Liver (tissue), 9 donors: Measurements from ENCODE around the gene ZNF24. TPM values are rescaled to one million over a fixed set of nuclear protein-coding genes. Genes with fewer than 3 reads are reported as not detected.

Source experiments
- DNase-seq: peaks from one replicate; pipeline ENCODE4 v3.0.0-alpha.2; 2017; ENCODE audit warnings: low spot score
- H3K27ac ChIP-seq, 2 donors: one replicate each; pipeline ENCODE4 v1.7.0; 2013; ENCODE audit warnings: inconsistent platforms in 2 of 2, low read length in 2 of 2, control low read depth in 1 of 2, low read depth in 1 of 2, mild to moderate bottlenecking in 1 of 2
- H3K27me3 ChIP-seq, 4 donors: one replicate each; pipeline versions ENCODE4 v1.6.1 to v1.7.0; 2013; ENCODE audit warnings: low read length in 3 of 4, inconsistent platforms in 1 of 4, mild to moderate bottlenecking in 1 of 4, moderate library complexity in 1 of 4; ENCODE audit not compliant: control insufficient read depth in 4 of 4, insufficient read depth in 4 of 4
- H3K36me3 ChIP-seq, 4 donors: one replicate each; pipeline versions ENCODE4 v1.6.1 to v1.7.0; 2013; ENCODE audit warnings: low read length in 3 of 4, mild to moderate bottlenecking in 3 of 4, low read depth in 1 of 4, moderate library complexity in 1 of 4; ENCODE audit not compliant: control insufficient read depth in 4 of 4, insufficient read depth in 3 of 4
- H3K4me1 ChIP-seq, 4 donors: one replicate each; pipeline versions ENCODE4 v1.6.1 to v1.7.0; 2013; ENCODE audit warnings: low read length in 3 of 4, mild to moderate bottlenecking in 3 of 4, moderate library complexity in 1 of 4; ENCODE audit not compliant: control insufficient read depth in 4 of 4, insufficient read depth in 4 of 4
- H3K4me3 ChIP-seq, 3 donors: one replicate each; pipeline versions ENCODE4 v1.6.1 to v1.7.0; 2013; ENCODE audit warnings: low read length in 3 of 3, control low read depth in 1 of 3, low read depth in 1 of 3, mild to moderate bottlenecking in 1 of 3
- H3K9ac ChIP-seq, 2 donors: one replicate each; pipeline ENCODE4 v1.7.0; 2013; ENCODE audit warnings: low read length in 2 of 2, mild to moderate bottlenecking in 2 of 2, moderate library complexity in 2 of 2, control low read depth in 1 of 2, low read depth in 1 of 2
- H3K9me3 ChIP-seq, 4 donors: one replicate each; pipeline versions ENCODE4 v1.6.1 to v1.7.0; 2013; ENCODE audit warnings: low read length in 3 of 4; ENCODE audit not compliant: control insufficient read depth in 4 of 4
- EGR1 ChIP-seq, 2 donors: IDR thresholded peaks; 2 replicates each; pipeline ENCODE4 v1.6.1; 2016 to 2018; ENCODE audit warnings: antibody characterized with exemption in 2 of 2, low read depth in 2 of 2
- FOXA1 ChIP-seq: IDR thresholded peaks from 2 replicates; pipeline ENCODE4 v1.6.1; 2016; ENCODE audit warnings: antibody characterized with exemption
- FOXA2 ChIP-seq: IDR thresholded peaks from 2 replicates; pipeline ENCODE4 v1.6.1; 2016; ENCODE audit warnings: antibody characterized with exemption
- GABPA ChIP-seq, 2 donors: IDR thresholded peaks in 1 of 2; conservative IDR thresholded peaks in 1 of 2; 2 replicates each; pipeline ENCODE4 v1.6.1; 2016; ENCODE audit warnings: antibody characterized with exemption in 2 of 2, mild to moderate bottlenecking in 1 of 2, moderate library complexity in 1 of 2
- HNF4A ChIP-seq, 2 donors: conservative IDR thresholded peaks; 2 replicates each; pipeline ENCODE4 v1.6.1; 2016; ENCODE audit warnings: antibody characterized with exemption in 2 of 2, mild to moderate bottlenecking in 2 of 2
- HNF4G ChIP-seq: IDR thresholded peaks from 2 replicates; pipeline ENCODE4 v1.6.1; 2016; ENCODE audit warnings: antibody characterized with exemption
- JUND ChIP-seq, 2 donors: IDR thresholded peaks; 2 replicates each; pipeline ENCODE4 v1.6.1; 2016; ENCODE audit warnings: antibody characterized with exemption in 2 of 2
- NR2F2 ChIP-seq: IDR thresholded peaks from 2 replicates; pipeline ENCODE4 v1.6.1; 2016; ENCODE audit warnings: antibody characterized with exemption
- RAD21 ChIP-seq, 2 donors: IDR thresholded peaks; 2 replicates each; pipeline ENCODE4 v1.6.1; 2016; ENCODE audit warnings: antibody characterized with exemption in 2 of 2, mild to moderate bottlenecking in 2 of 2
- RXRA ChIP-seq, 2 donors: IDR thresholded peaks; 2 replicates each; pipeline ENCODE4 v1.6.1; 2017 to 2018; ENCODE audit warnings: antibody characterized with exemption in 2 of 2, mild to moderate bottlenecking in 1 of 2
- SP1 ChIP-seq: IDR thresholded peaks from 2 replicates; pipeline ENCODE4 v1.6.1; 2018; ENCODE audit warnings: antibody characterized with exemption, mild to moderate bottlenecking
- TAF1 ChIP-seq: conservative IDR thresholded peaks from 2 replicates; pipeline ENCODE4 v1.6.1; 2016; ENCODE audit warnings: antibody characterized with exemption, mild to moderate bottlenecking
- YY1 ChIP-seq: IDR thresholded peaks from 2 replicates; pipeline ENCODE4 v1.6.1; 2016; ENCODE audit warnings: antibody characterized with exemption, mild to moderate bottlenecking
- WGBS: extraction: QIAGEN DNeasy Blood & Tissue Kit; methylation state at CpG from one replicate; pipeline ENCODE4 v1.1.7; 2013; 5-methylcytosine and 5-hydroxymethylcytosine counted together
- polyA plus RNA-seq, 2 donors: library from polyadenylated mRNA; stranded (reverse) in 1 of 2; unstranded in 1 of 2; fragments of 200-250 nt in 1 of 2; fragments of >200 nt in 1 of 2; fragmentation: Nextera tagmentation in 1 of 2; extraction: Ambion mirVana in 1 of 2; gene quantifications; one replicate each; pipeline versions ENCODE4 v1.2.1 to v1.2.3, GENCODE V29; 2013 to 2015
- total RNA-seq, 2 donors: library from RNA; depleted of rRNA; stranded (reverse); fragments of >200 nt; gene quantifications; one replicate each; pipeline ENCODE4 v1.2.3, GENCODE V29; 2014
- TF ChIP-seq, protein P1 (sequence below): IDR thresholded peaks from 2 replicates; pipeline ENCODE4 v1.6.1; 2016; ENCODE audit warnings: antibody characterized with exemption
- TF ChIP-seq, protein P2 (sequence below): IDR thresholded peaks from 2 replicates; pipeline ENCODE4 v1.6.1; 2016; ENCODE audit warnings: antibody characterized with exemption
- TF ChIP-seq, protein P3 (sequence below): fragments of 150-350 bp; IDR thresholded peaks from 2 replicates; pipeline ENCODE4 v1.5.1; 2017; ENCODE audit warnings: improper control_type of control experiment, low read depth, low read length; ENCODE audit not compliant: missing input control
- TF ChIP-seq, protein P4 (sequence below): IDR thresholded peaks from 2 replicates; pipeline ENCODE4 v1.6.1; 2016; ENCODE audit warnings: antibody characterized with exemption
- TF ChIP-seq, protein P5 (sequence below): IDR thresholded peaks from 2 replicates; pipeline ENCODE4 v1.6.1; 2016; ENCODE audit warnings: antibody characterized with exemption, mild to moderate bottlenecking
- donor health status: healthy.
- donor health status: healthy.
- donor health status: healthy.
- donor health status: healthy.
- donor health status: healthy.

The ZNF24 gene
- total and polyA plus RNA-seq, 4 donors, result 9.1 to 30.3 (median 28.9) TPM

DNA sequence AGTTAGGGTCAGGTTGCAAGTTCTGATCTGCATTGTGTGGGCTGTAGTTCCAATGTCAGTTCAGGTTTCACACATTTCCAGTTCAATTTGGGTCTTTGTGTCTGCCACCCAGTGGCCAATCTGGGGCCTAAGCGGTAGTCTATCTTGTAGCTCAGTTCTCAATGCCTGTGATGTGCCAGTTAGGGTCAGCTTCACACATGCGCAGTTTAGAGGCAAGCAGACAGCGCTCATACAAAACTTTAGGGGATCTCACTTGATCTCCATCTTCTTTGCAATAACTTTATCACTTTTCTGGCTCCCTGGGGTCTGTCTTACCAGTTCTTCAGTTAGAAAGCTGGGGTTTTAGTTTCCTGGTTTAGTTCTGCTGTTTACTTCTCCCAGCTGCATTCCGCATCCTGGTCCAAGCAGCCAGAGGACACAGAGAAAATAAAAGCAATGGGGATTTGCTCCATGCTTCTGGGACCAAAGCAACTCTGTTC is 11.0 kb upstream of the ZNF24 start (continued):
- TF ChIP-seq EGR1 (IDR thresholded peaks at IDR 0.05; ENCODE audit: low read depth in 2 of 2) (no peak), FOXA2 (no peak), YY1 (peak; percentile 23), TAF1 (no peak)

DNA sequence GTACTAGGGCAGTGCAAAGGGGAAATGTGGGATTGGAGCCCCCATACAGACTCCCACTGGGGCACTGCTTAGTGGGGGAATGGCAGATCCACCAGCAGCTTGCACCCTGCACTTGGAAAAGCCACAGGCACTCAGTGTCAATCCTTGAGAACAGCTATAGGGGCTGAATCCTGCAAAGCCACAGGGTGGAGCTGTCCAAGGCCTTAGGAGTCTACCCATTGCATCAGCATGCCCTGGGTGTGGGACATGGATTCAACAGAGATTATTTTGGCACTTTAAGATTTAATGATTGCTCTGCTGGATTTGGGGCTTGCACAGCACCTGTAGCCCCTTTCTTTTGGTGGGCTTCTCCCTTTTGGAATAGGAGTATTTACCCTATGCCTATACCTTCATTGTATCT is 8.6 kb upstream of the ZNF24 start:
- TF ChIP-seq TAF1, result no peak
- TF ChIP-seq YY1, result no peak
- TF ChIP-seq, protein P1, sequence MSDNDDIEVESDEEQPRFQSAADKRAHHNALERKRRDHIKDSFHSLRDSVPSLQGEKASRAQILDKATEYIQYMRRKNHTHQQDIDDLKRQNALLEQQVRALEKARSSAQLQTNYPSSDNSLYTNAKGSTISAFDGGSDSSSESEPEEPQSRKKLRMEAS, result no peak
- TF ChIP-seq NR2F2, result no peak
- TF ChIP-seq, protein P2, sequence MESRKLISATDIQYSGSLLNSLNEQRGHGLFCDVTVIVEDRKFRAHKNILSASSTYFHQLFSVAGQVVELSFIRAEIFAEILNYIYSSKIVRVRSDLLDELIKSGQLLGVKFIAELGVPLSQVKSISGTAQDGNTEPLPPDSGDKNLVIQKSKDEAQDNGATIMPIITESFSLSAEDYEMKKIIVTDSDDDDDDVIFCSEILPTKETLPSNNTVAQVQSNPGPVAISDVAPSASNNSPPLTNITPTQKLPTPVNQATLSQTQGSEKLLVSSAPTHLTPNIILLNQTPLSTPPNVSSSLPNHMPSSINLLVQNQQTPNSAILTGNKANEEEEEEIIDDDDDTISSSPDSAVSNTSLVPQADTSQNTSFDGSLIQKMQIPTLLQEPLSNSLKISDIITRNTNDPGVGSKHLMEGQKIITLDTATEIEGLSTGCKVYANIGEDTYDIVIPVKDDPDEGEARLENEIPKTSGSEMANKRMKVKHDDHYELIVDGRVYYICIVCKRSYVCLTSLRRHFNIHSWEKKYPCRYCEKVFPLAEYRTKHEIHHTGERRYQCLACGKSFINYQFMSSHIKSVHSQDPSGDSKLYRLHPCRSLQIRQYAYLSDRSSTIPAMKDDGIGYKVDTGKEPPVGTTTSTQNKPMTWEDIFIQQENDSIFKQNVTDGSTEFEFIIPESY, result no peak
- TF ChIP-seq RXRA (IDR thresholded peaks at IDR 0.05), result no peak
- no peak for TF ChIP-seq HNF4G
- TF ChIP-seq JUND (IDR thresholded peaks at IDR 0.05), result no peak
- TF ChIP-seq HNF4A (conservative IDR thresholded peaks at IDR 0.05), result no peak
- TF ChIP-seq FOXA1, result no peak
- no peak for TF ChIP-seq GABPA (IDR thresholded peaks at IDR 0.05 in 1 of 2, conservative IDR thresholded peaks at IDR 0.05 in 1 of 2)
- no peak for TF ChIP-seq EGR1 (IDR thresholded peaks at IDR 0.05; ENCODE audit: low read depth in 2 of 2)
- H3K9ac ChIP-seq, result no peak overlapping the region
- no peaks in the 10 kb centered on the region for H3K9me3 ChIP-seq
- H3K4me1 ChIP-seq, result peaks cover 0 to 3% (median 0%) of the 10 kb centered on the region in 4 donors
- H3K36me3 ChIP-seq, result no peaks in the 10 kb centered on the region
- DNase-seq, result no peak
- H3K27me3 ChIP-seq, result no peaks in the 10 kb centered on the region
- H3K27ac ChIP-seq, result no peak overlapping the region
- H3K4me3 ChIP-seq, result no peak overlapping the region

DNA sequence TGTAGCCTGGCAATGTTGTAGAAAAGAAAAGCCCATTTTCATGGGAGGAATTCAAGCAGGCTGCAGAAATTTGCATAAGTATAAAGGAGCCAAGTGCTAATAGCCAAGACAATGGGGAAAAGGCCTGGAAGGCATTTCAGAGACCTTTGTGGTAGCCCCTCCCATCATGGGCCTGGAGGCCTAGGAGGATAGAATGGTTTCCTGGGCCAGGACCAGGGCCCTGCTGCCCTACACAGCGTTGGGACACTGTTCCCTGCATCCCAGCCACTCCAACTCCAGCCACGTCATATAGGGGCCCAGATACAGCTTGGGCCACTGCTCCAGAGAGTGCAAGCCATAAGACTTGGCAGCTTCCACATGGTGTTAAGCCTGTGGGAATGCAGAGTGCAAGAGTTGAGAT is 8.1 kb upstream of the ZNF24 start:
- Histone ChIP-seq H3K36me3 (no peaks in the 10 kb centered on the region), H3K27me3 (no peaks in the 10 kb centered on the region), H3K9me3 (no peaks in the 10 kb centered on the region), H3K4me1 (peaks cover 0 to 3% (median 0%) of the 10 kb centered on the region in 4 donors), H3K27ac (no peak overlapping the region), H3K4me3 (no peak overlapping the region), H3K9ac (no peak overlapping the region)
- 86% methylated on average over 2 of the region's 2 CpGs for WGBS
- TF ChIP-seq, protein P3, sequence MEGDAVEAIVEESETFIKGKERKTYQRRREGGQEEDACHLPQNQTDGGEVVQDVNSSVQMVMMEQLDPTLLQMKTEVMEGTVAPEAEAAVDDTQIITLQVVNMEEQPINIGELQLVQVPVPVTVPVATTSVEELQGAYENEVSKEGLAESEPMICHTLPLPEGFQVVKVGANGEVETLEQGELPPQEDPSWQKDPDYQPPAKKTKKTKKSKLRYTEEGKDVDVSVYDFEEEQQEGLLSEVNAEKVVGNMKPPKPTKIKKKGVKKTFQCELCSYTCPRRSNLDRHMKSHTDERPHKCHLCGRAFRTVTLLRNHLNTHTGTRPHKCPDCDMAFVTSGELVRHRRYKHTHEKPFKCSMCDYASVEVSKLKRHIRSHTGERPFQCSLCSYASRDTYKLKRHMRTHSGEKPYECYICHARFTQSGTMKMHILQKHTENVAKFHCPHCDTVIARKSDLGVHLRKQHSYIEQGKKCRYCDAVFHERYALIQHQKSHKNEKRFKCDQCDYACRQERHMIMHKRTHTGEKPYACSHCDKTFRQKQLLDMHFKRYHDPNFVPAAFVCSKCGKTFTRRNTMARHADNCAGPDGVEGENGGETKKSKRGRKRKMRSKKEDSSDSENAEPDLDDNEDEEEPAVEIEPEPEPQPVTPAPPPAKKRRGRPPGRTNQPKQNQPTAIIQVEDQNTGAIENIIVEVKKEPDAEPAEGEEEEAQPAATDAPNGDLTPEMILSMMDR, result no peak
- TF ChIP-seq TAF1 (no peak), FOXA1 (no peak), GABPA (IDR thresholded peaks at IDR 0.05 in 1 of 2, conservative IDR thresholded peaks at IDR 0.05 in 1 of 2) (no peak), JUND (IDR thresholded peaks at IDR 0.05) (no peak), RAD21 (IDR thresholded peaks at IDR 0.05) (no peak), FOXA2 (no peak), RXRA (IDR thresholded peaks at IDR 0.05) (no peak), HNF4A (conservative IDR thresholded peaks at IDR 0.05) (no peak), EGR1 (IDR thresholded peaks at IDR 0.05; ENCODE audit: low read depth in 2 of 2) (no peak), SP1 (no peak), HNF4G (no peak), YY1 (no peak)
- TF ChIP-seq, protein P2, result no peak
- TF ChIP-seq, protein P4, sequence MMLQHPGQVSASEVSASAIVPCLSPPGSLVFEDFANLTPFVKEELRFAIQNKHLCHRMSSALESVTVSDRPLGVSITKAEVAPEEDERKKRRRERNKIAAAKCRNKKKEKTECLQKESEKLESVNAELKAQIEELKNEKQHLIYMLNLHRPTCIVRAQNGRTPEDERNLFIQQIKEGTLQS, result no peak
- TF ChIP-seq, protein P1, result no peak
- TF ChIP-seq, protein P5, sequence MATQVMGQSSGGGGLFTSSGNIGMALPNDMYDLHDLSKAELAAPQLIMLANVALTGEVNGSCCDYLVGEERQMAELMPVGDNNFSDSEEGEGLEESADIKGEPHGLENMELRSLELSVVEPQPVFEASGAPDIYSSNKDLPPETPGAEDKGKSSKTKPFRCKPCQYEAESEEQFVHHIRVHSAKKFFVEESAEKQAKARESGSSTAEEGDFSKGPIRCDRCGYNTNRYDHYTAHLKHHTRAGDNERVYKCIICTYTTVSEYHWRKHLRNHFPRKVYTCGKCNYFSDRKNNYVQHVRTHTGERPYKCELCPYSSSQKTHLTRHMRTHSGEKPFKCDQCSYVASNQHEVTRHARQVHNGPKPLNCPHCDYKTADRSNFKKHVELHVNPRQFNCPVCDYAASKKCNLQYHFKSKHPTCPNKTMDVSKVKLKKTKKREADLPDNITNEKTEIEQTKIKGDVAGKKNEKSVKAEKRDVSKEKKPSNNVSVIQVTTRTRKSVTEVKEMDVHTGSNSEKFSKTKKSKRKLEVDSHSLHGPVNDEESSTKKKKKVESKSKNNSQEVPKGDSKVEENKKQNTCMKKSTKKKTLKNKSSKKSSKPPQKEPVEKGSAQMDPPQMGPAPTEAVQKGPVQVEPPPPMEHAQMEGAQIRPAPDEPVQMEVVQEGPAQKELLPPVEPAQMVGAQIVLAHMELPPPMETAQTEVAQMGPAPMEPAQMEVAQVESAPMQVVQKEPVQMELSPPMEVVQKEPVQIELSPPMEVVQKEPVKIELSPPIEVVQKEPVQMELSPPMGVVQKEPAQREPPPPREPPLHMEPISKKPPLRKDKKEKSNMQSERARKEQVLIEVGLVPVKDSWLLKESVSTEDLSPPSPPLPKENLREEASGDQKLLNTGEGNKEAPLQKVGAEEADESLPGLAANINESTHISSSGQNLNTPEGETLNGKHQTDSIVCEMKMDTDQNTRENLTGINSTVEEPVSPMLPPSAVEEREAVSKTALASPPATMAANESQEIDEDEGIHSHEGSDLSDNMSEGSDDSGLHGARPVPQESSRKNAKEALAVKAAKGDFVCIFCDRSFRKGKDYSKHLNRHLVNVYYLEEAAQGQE, result no peak
- no peak for DNase-seq
